ENCODE data around the gene PTPRG.

GRCh38 chr3:62103531-62103930 lies 542.2 kb downstream of the PTPRG start:
- TF ChIP-seq CTCF (IDR thresholded peaks at IDR 0.05) (no peak), POLR2A (IDR thresholded peaks at IDR 0.05) (no peak)
